NCI-H2171 (cell line): Measurements from ENCODE around the gene HDAC1.
"Not testable (repeated sequence)": the region's sequence is repeated elsewhere in the genome, so short reads cannot be mapped to it uniquely, and the experiment has no call there.

Source experiments
- DNase-seq: peaks from one replicate; lab custom pipeline; 2025; lab: John Stamatoyannopoulos, UW

HDAC1 gene

GRCh38 chr1:32291708-32292538, at the start of gene HDAC1:
Gene HDAC1, plus strand, starts transcription at chr1:32292083. Its CDS starts 87 bp downstream, at chr1:32292170.
- peak; percentile 95 for DNase-seq

- DNase-seq, result no peak
These were observed 49.5 kb upstream of the HDAC1 start for GRCh38 chr1:32242341-32242851.

- no peak for DNase-seq
These were observed 45.0 kb upstream of the HDAC1 start, which contains the start of gene FAM167B for GRCh38 chr1:32246888-32247273. Gene FAM167B, plus strand, starts transcription at chr1:32247222. Its CDS starts 200 bp downstream, at chr1:32247422.

GRCh38 chr1:32247452-32247851, 44.4 kb upstream of the HDAC1 start:
- no peak for DNase-seq

GRCh38 chr1:32247983-32248889, 43.6 kb upstream of the HDAC1 start:
- peak; percentile 71 for DNase-seq

GRCh38 chr1:32249831-32250525, 41.9 kb upstream of the HDAC1 start:
- DNase-seq, result no peak

GRCh38 chr1:32250893-32251716, 40.8 kb upstream of the HDAC1 start, which contains the start of gene LCK:
Gene LCK, plus strand, starts transcription at chr1:32251265. Its CDS starts 23,065 bp downstream, at chr1:32274330.
- DNase-seq, result no peak

- no peak for DNase-seq
These were observed 36.5 kb upstream of the HDAC1 start for GRCh38 chr1:32255072-32256071.

GRCh38 chr1:32256473-32257226, 35.2 kb upstream of the HDAC1 start:
- DNase-seq, result no peak

- no peak for DNase-seq
These were observed 34.7 kb upstream of the HDAC1 start for GRCh38 chr1:32257227-32257508.

- DNase-seq, result not testable (repeated sequence)
These were observed 28.7 kb upstream of the HDAC1 start for GRCh38 chr1:32263236-32263593.

- no peak for DNase-seq
These were observed 28.1 kb upstream of the HDAC1 start for GRCh38 chr1:32263744-32264143.

GRCh38 chr1:32265846-32266245, 26.0 kb upstream of the HDAC1 start:
- no peak for DNase-seq

GRCh38 chr1:32266921-32267591, 24.8 kb upstream of the HDAC1 start:
- DNase-seq, result no peak

- no peak for DNase-seq
These were observed 22.1 kb upstream of the HDAC1 start for GRCh38 chr1:32269744-32270143.

GRCh38 chr1:32272557-32273390, 19.1 kb upstream of the HDAC1 start:
- DNase-seq, result no peak

- DNase-seq, result no peak
These were observed 18.3 kb upstream of the HDAC1 start for GRCh38 chr1:32273391-32274208.
